ENCODE results near the gene FAM168A.

Gene FAM168A

DNA sequence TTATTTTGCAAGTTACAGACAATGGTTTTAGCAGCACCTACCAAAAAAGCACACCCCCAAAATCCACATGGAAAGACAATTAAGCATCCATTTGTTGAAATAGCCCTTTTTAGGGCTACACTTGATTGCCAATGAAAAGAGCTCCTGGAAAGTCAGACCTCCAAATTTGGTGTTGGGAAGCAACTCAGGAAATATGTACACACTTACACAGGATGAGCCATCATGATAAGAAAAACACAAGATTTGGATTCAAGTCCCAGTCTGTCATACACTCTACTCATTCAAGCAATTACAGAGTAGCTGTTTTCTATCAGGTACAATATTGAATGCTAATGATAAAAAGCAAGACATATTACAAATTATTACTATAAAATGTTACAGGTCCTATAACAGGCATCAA, 31.5 kb downstream of the FAM168A start:
- TF ChIP-seq, protein P1, sequence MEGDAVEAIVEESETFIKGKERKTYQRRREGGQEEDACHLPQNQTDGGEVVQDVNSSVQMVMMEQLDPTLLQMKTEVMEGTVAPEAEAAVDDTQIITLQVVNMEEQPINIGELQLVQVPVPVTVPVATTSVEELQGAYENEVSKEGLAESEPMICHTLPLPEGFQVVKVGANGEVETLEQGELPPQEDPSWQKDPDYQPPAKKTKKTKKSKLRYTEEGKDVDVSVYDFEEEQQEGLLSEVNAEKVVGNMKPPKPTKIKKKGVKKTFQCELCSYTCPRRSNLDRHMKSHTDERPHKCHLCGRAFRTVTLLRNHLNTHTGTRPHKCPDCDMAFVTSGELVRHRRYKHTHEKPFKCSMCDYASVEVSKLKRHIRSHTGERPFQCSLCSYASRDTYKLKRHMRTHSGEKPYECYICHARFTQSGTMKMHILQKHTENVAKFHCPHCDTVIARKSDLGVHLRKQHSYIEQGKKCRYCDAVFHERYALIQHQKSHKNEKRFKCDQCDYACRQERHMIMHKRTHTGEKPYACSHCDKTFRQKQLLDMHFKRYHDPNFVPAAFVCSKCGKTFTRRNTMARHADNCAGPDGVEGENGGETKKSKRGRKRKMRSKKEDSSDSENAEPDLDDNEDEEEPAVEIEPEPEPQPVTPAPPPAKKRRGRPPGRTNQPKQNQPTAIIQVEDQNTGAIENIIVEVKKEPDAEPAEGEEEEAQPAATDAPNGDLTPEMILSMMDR (IDR thresholded peaks at IDR 0.05; ENCODE audit: low read depth, low read length) = no peak
- DNase-seq (ENCODE audit: extremely low read depth, low read depth) = no peak

DNA sequence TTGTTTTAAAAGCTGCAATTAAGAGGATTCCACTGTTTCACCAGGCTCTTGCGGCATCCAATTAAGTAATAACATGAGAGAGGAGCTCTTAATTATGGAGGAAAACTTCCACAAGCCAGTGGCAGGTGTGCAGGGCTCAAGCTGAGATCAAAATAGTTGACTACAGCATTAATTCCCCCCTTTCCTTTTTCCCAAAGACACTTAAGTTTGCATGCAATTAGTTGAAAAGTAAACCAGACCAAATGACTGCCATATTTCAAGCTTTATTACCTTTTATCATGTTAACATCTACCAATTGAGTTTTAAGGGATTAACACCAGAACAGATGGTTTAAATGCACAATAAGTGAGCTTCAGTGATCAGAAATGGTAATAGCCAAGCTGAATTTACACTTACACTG, 32.1 kb downstream of the FAM168A start:
- no peak for DNase-seq (ENCODE audit: extremely low read depth, low read depth)
- TF ChIP-seq, protein P1 (IDR thresholded peaks at IDR 0.05; ENCODE audit: low read depth, low read length) = no peak

DNA sequence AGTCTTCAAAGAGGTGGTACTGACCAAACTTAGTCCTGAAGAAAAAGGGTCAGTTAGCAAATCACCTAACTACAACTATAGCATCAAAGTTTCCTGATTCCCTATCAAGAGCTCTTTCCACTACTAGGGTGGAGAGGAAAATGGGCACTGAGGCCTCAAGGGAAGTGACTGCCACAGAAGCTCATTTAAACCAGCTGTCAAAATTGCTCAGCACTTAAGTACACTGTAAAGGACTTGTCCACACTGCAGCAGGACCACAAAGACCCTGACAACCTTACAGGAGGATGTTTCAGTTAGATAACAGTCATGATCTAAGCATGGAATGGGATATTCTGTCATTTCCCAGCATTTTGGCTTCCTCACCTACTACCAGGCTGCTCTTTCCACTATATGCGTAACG, 33.0 kb downstream of the FAM168A start:
- TF ChIP-seq, protein P1 (IDR thresholded peaks at IDR 0.05; ENCODE audit: low read depth, low read length) = no peak
- DNase-seq (ENCODE audit: extremely low read depth, low read depth) = no peak

DNA sequence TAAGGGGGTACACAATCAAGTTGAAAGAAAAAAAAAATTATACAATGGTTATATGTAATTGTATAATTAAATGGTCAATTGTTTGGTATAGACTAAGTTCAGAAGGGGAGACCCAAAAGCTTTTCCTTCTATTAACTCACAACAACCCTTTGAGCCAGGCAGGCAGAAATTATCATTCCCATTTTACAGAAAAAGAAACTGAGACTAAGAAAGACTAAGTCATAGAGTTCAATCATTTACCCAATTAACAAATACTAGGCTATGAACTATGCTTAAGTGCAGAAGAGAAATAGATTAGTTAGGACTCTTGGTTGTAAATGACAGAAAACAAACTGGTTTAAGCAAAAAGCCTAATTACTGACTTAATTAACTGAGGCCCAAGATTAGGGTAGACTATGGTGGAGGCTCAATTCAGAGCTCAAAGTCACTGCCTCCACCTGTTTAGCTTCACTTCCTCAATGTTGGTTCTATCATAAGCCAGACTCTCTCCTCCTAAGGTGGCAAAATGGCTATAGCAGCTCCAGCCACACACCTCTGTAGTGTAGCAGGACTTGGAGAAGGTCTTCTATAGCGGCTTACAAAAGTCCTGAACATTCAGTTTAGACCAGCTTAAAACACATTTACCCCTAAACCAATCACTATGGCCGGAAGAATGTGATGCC, 34.2 kb downstream of the FAM168A start:
- TF ChIP-seq, protein P1 (IDR thresholded peaks at IDR 0.05; ENCODE audit: low read depth, low read length) = no peak
- no peak for DNase-seq (ENCODE audit: extremely low read depth, low read depth)

DNA sequence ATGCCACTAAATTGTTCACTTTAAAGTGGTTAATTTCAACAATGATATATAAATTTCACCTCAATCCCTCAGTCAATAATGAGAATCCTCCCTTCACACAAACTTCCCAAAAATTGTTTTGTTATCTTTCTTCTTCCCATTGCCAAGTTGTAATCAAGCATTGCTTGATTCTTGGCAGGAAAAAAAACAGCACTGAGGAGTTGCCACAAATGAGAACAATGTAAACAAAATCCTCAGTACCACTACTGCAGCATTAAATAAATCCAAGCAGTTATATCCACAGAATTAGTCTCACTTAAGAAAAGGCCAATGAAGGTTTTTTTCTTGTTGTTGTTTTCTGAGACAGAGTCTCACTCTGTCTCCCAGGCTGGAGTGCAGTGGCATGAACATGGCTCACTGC, 38.2 kb downstream of the FAM168A start:
- TF ChIP-seq, protein P1 (IDR thresholded peaks at IDR 0.05; ENCODE audit: low read depth, low read length) = no peak
- DNase-seq (ENCODE audit: extremely low read depth, low read depth) = no peak

DNA sequence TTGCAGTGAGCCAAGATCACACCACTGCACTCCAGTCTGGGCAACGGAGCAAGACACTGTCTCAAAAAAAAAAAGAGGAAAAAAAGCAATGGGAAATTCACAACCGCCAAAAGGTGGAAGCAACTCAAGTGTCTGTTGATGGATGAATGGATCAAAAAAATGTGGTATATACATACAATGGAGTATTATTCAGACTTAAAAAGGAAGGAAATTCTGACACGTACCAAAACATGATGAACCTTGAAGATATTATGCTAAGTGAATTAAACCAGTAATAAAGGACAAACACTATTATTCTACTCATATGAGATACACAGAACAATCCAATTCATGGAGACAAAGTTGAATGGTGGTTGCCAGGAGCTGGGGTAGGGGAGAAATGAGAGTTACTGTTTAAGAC, 40.9 kb downstream of the FAM168A start:
- DNase-seq (ENCODE audit: extremely low read depth, low read depth) = no peak
- TF ChIP-seq, protein P1 (IDR thresholded peaks at IDR 0.05; ENCODE audit: low read depth, low read length) = no peak

DNA sequence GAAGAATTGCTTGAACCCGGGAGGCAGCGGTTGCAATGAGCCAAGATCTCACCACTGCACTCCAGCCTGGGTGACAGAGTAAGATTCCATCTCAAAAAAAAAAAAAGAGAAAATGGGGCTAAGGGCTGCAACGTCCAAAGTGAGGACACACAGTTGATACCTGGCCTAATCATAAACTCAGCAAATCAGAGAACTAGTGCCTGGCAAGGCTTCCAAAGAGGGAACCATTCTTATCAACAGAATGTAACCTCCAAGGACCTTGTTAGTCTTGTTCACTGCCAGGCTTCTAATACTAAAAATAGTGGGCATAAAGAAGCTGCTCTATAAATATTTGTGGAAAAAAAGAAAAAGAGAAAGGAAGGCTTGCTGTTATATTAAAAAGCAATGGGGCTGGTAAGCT, 42.3 kb downstream of the FAM168A start:
- DNase-seq (ENCODE audit: extremely low read depth, low read depth) = no peak
- TF ChIP-seq, protein P1 (IDR thresholded peaks at IDR 0.05; ENCODE audit: low read depth, low read length) = no peak

Measured in AG09319 (cell line).